PFSK-1 (cell line): ENCODE results near the gene TARBP1.

Experiments used
- FOXP2 ChIP-seq: optimal IDR thresholded peaks from 2 replicates; pipeline ENCODE3; 2011; ENCODE audit warnings: borderline replicate concordance, control low read depth, inconsistent platforms; ENCODE audit not compliant: insufficient read depth; ENCODE audit errors: extremely low read length, extremely low read depth
- POLR2AphosphoS5 ChIP-seq: IDR thresholded peaks from 2 replicates; pipeline ENCODE4 v1.6.1; 2012; ENCODE audit warnings: low read depth, mild to moderate bottlenecking, control low read depth, low read length, moderate library complexity
- REST ChIP-seq, 2 experiments: IDR thresholded peaks; 2 replicates each; pipeline versions ENCODE4 v1.6.1 to v1.8.0; 2011 to 2012; ENCODE audit warnings: low read depth in 2 of 2, low read length in 2 of 2, control low read depth in 1 of 2, inconsistent platforms in 1 of 2, mild to moderate bottlenecking in 1 of 2, moderate library complexity in 1 of 2; ENCODE audit not compliant: insufficient read depth in 1 of 2
- SIN3A ChIP-seq: IDR thresholded peaks from 2 replicates; pipeline ENCODE4 v1.6.1; 2012; ENCODE audit warnings: mild to moderate bottlenecking, low read length, moderate library complexity, borderline replicate concordance; ENCODE audit not compliant: insufficient read depth
- TAF1 ChIP-seq: IDR thresholded peaks from 2 replicates; pipeline ENCODE4 v1.6.1; 2012; ENCODE audit warnings: low read length, control low read depth, borderline replicate concordance; ENCODE audit not compliant: insufficient read depth

The TARBP1 gene

GRCh38 chr1:234499119-234499942 lies 20.4 kb upstream of the TARBP1 start:
- TF ChIP-seq REST (IDR thresholded peaks at IDR 0.05; ENCODE audit: insufficient read depth in 1 of 2, low read depth in 2 of 2, low read length in 2 of 2) (peak in 1 of 2 experiments; percentile 18; a peak in 1 of 4 replicates), POLR2AphosphoS5 (no peak; the same call in 1 of the 2 replicates), FOXP2 (peak; percentile 92), TAF1 (no peak), SIN3A (no peak)

GRCh38 chr1:234498448-234499118 lies 19.6 kb upstream of the TARBP1 start:
- TF ChIP-seq POLR2AphosphoS5 = no peak
- no peak for TF ChIP-seq REST (IDR thresholded peaks at IDR 0.05; ENCODE audit: insufficient read depth in 1 of 2, low read depth in 2 of 2, low read length in 2 of 2)
- no peak for TF ChIP-seq SIN3A
- no peak for TF ChIP-seq TAF1
- TF ChIP-seq FOXP2 = no peak

- TF ChIP-seq REST (IDR thresholded peaks at IDR 0.05; ENCODE audit: insufficient read depth in 1 of 2, low read depth in 2 of 2, low read length in 2 of 2) (no peak), SIN3A (no peak), POLR2AphosphoS5 (no peak), TAF1 (no peak), FOXP2 (no peak)
Measured at GRCh38 chr1:234497589-234497988, 18.6 kb upstream of the TARBP1 start.

GRCh38 chr1:234495231-234495990 lies 16.4 kb upstream of the TARBP1 start:
- 0 out of 2 replicates have a peak, but pooled peaks have one; percentile 24 for TF ChIP-seq SIN3A
- no peak for TF ChIP-seq REST (IDR thresholded peaks at IDR 0.05; ENCODE audit: insufficient read depth in 1 of 2, low read depth in 2 of 2, low read length in 2 of 2)
- no peak; the same call in 1 of the 2 replicates for TF ChIP-seq TAF1
- TF ChIP-seq POLR2AphosphoS5 = no peak
